Peyer's patch (tissue), 4 donors: ENCODE measurements around the gene CCM2. TPM values are rescaled to one million over a fixed set of nuclear protein-coding genes. Genes with fewer than 3 reads are reported as not detected.
A peak's percentile ranks its signal among the peaks of the same experiment; 100 is the strongest.

ENCODE experiments used
- DNase-seq, 3 donors: peaks; one replicate each; pipeline ENCODE4 v3.0.0-alpha.2; 2017 to 2019
- H3K27ac ChIP-seq, 4 donors: fragments of 200-600 bp; sonication (generic); one replicate each; pipeline ENCODE4 v1.5.1; 2016 to 2019
- H3K27me3 ChIP-seq, 2 donors: fragments of 200-600 bp; sonication (generic); one replicate each; pipeline ENCODE4 v1.5.1; 2019
- H3K36me3 ChIP-seq, 3 donors: fragments of 200-600 bp; sonication (generic); one replicate each; pipeline ENCODE4 v1.5.1; 2016 to 2019
- H3K4me1 ChIP-seq, 4 donors: fragments of 200-600 bp; sonication (generic); one replicate each; pipeline ENCODE4 v1.5.1; 2016 to 2019
- H3K4me3 ChIP-seq, 4 donors: fragments of 200-600 bp; sonication (generic); 1 replicate in 3 of 4; 2 replicates in 1 of 4; pipeline ENCODE4 v1.5.1; 2016 to 2019; ENCODE audit warnings: mild to moderate bottlenecking in 1 of 4
- H3K9me3 ChIP-seq, 4 donors: fragments of 200-600 bp; sonication (generic); one replicate each; pipeline ENCODE4 v1.5.1; 2016 to 2019; ENCODE audit warnings: mild to moderate bottlenecking in 1 of 4
- POLR2A ChIP-seq, 2 donors: fragments of 450-650 bp; IDR thresholded peaks; one replicate each; pipeline ENCODE4 v1.5.1; 2017; ENCODE audit warnings: antibody characterized with exemption in 2 of 2, mild to moderate bottlenecking in 2 of 2, moderate library complexity in 2 of 2
- total RNA-seq, 4 donors: library from RNA; depleted of rRNA; stranded (reverse); fragments of >200 nt; gene quantifications; one replicate each; pipeline ENCODE4 v1.1.0, GENCODE V29; 2016
- TF ChIP-seq, protein P1 (sequence below), 6 experiments: fragments of 450-650 bp in 4 of 6; fragments of 200-600 bp in 2 of 6; sonication (generic) in 1 of 6; IDR thresholded peaks; one replicate each; pipeline ENCODE4 v1.5.1; 2017 to 2019; ENCODE audit warnings: antibody characterized with exemption in 6 of 6, mild to moderate bottlenecking in 3 of 6, moderate library complexity in 1 of 6

The CCM2 gene
- total RNA-seq, 4 donors from 2014 or later: 23.3 to 49.5 (median 32.5) TPM

- no peak for DNase-seq
- TF ChIP-seq POLR2A (IDR thresholded peaks at IDR 0.05): no peak
- TF ChIP-seq, protein P1, sequence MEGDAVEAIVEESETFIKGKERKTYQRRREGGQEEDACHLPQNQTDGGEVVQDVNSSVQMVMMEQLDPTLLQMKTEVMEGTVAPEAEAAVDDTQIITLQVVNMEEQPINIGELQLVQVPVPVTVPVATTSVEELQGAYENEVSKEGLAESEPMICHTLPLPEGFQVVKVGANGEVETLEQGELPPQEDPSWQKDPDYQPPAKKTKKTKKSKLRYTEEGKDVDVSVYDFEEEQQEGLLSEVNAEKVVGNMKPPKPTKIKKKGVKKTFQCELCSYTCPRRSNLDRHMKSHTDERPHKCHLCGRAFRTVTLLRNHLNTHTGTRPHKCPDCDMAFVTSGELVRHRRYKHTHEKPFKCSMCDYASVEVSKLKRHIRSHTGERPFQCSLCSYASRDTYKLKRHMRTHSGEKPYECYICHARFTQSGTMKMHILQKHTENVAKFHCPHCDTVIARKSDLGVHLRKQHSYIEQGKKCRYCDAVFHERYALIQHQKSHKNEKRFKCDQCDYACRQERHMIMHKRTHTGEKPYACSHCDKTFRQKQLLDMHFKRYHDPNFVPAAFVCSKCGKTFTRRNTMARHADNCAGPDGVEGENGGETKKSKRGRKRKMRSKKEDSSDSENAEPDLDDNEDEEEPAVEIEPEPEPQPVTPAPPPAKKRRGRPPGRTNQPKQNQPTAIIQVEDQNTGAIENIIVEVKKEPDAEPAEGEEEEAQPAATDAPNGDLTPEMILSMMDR (IDR thresholded peaks at IDR 0.05): no peak
- H3K4me3 ChIP-seq: no peak overlapping the region
- no peaks in the 10 kb centered on the region for H3K27me3 ChIP-seq
- no peaks in the 10 kb centered on the region for H3K4me1 ChIP-seq
- H3K36me3 ChIP-seq: peaks cover 0 to 25% (median 0%) of the 10 kb centered on the region in 3 donors
- H3K9me3 ChIP-seq: no peaks in the 10 kb centered on the region
- H3K27ac ChIP-seq: no peak overlapping the region
These were observed 61.4 kb downstream of the CCM2 start for GRCh38 chr7:45061352-45061751.

DNA sequence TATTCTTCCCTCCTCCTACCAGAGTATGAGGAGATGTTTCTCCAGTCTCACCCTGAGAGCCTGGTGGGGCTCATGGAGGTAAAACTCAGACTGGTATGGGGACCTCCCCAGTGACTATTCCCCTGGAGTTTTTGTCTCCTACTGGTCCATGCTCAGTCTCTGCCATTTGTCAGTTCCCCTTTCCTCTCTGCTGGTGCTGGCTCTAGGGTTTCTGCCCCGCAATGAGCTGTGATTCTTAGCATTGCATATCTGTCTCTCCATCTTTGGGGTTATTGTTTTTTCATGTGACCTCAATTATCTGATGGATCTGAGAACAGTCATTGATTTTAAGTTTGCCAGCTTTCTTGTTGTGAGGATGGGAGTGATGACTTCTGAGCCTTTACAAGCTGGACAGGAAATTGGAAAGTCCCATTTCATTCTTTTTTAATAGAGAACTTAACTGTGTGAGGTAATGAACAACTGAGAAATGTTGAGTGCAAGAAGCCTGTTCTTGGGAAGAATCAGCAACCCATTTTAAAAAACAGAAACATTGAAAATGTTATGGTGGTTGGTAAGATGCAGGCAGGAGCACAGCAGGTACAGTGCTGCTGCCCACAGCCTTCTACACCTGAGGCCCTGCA lies 61.9 kb downstream of the CCM2 start:
- Histone ChIP-seq H3K4me3 (no peak overlapping the region), H3K36me3 (peaks cover 0 to 30% (median 0%) of the 10 kb centered on the region in 3 donors), H3K27ac (no peak overlapping the region), H3K27me3 (no peaks in the 10 kb centered on the region), H3K4me1 (no peaks in the 10 kb centered on the region), H3K9me3 (no peaks in the 10 kb centered on the region)
- DNase-seq: no peak
- TF ChIP-seq, protein P1 (IDR thresholded peaks at IDR 0.05): no peak
- TF ChIP-seq POLR2A (IDR thresholded peaks at IDR 0.05): no peak

DNA sequence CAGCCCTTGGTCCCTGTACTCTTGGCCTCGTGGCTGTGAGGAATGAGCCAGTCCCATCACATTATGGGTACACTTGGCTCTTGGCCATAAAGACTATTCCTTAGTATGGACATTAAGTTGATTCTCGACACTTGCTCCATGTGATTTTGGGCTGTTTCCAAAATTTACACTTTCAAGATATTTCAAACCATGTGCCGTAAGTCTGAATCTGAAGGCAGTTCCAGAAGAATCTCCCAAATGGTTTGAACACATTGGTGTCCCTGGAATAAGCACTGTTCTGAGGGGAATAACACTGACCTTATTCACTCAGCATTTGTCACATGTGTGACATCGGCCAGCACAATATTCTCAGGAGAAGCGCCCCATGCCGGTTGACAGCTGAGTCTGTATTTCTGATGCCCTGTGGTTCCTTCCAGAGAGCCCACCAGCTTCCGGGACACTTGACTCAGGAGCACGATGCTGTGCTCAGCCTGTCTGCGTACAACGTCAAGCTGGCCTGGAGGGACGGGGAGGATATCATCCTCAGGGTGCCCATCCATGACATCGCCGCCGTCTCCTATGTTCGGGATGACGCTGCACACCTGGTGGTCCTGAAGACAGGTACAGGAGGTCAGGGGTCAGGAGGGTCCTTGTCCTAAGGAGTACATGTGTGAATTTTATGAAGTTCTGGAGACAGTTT lies 64.2 kb downstream of the CCM2 start:
- no peaks in the 10 kb centered on the region for H3K27me3 ChIP-seq
- no peak overlapping the region for H3K27ac ChIP-seq
- no peak overlapping the region for H3K4me3 ChIP-seq
- H3K9me3 ChIP-seq: no peaks in the 10 kb centered on the region
- peak in 1 of 3 donors; percentile 42 for DNase-seq
- no peaks in the 10 kb centered on the region for H3K4me1 ChIP-seq
- H3K36me3 ChIP-seq: peaks cover 0 to 52% (median 0%) of the 10 kb centered on the region in 3 donors
- no peak for TF ChIP-seq POLR2A (IDR thresholded peaks at IDR 0.05)
- TF ChIP-seq, protein P1 (IDR thresholded peaks at IDR 0.05): no peak

DNA sequence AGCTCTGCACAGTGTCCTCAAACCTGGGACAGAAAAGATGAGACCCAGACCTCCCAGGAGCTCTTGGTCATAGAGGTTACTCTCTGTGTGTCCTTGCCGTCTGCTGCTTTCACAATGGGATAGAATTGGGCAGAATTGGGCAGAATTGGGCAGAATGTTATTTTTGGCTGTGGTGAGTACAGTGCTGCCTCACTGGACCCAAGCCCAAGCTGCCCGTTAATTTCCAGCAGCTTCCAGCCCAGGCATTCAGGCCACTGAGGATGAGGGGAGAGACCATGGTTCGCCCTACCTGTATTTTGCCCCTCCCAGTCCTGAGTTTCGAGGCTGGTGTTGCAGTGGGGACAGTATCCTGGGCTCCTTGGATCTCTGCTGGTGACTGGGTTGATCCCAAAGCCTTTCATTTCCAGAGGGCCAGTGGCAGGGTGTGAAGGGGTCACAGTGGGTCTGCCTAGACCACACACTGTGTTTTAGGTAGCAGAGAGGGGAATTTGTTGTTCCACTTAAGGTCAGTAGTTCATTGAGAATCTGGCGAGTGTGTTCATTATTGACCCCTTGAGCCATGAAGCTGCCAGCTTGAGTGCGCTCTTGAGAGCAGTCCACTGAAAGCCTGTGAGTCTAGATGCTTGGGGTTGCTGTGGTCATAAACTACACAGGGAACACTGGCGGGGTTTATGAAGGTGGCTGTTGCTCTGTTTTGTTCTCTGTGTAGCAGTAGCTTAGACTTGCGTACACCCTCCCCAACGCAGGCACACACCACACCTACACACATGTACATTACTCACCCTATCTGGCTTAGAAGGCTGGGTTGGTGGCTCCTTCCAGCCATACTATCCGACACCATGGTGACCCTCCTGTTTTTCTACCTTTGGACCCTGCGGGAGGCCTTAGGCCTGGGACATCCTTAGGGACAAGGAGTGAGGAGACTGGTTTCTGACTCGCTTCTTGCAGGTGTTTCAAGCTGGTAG lies 65.3 kb downstream of the CCM2 start:
- no peak overlapping the region for H3K4me3 ChIP-seq
- DNase-seq: peak in 1 of 3 donors; percentile 25
- no peaks in the 10 kb centered on the region for H3K4me1 ChIP-seq
- no peaks in the 10 kb centered on the region for H3K27me3 ChIP-seq
- no peak for TF ChIP-seq POLR2A (IDR thresholded peaks at IDR 0.05)
- TF ChIP-seq, protein P1 (IDR thresholded peaks at IDR 0.05): no peak
- no peak overlapping the region for H3K27ac ChIP-seq
- H3K9me3 ChIP-seq: no peaks in the 10 kb centered on the region
- peaks cover 0 to 63% (median 0%) of the 10 kb centered on the region in 3 donors for H3K36me3 ChIP-seq

DNA sequence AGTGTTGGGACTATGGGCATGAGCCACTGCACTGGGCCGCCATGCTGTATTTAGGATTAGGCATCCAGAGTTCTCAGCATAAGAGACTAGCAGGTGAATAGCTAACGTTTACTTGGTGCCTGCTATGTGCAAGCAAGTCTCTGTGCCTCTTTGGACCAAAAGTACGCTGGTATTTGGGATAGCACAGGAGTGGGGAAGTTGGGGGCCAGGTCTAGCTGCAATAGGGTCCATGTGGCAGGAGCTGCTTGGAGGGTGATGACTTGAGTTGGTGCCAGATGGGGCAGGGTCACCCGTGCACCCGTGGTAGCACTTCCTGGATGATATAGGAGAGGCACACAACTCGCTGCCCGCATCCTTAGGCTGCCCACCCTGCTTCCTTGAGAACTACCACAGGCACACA lies 66.4 kb downstream of the CCM2 start:
- DNase-seq: peak in 1 of 3 donors; percentile 36
- Histone ChIP-seq H3K36me3 (peaks cover 0 to 74% (median 0%) of the 10 kb centered on the region in 3 donors), H3K4me3 (no peak overlapping the region), H3K27ac (no peak overlapping the region), H3K9me3 (no peaks in the 10 kb centered on the region), H3K27me3 (no peaks in the 10 kb centered on the region), H3K4me1 (no peaks in the 10 kb centered on the region)
- TF ChIP-seq POLR2A (IDR thresholded peaks at IDR 0.05): no peak
- TF ChIP-seq, protein P1 (IDR thresholded peaks at IDR 0.05): no peak
